Measurements from ENCODE around the gene BUB3. TPM values are rescaled to one million over a fixed set of nuclear protein-coding genes. Genes with fewer than 3 reads are reported as not detected.

The BUB3 gene
- polyA plus RNA-seq, 2 of the 4 experiments (the other 2 are of a cell fraction) = 216 to 229 TPM

DNA sequence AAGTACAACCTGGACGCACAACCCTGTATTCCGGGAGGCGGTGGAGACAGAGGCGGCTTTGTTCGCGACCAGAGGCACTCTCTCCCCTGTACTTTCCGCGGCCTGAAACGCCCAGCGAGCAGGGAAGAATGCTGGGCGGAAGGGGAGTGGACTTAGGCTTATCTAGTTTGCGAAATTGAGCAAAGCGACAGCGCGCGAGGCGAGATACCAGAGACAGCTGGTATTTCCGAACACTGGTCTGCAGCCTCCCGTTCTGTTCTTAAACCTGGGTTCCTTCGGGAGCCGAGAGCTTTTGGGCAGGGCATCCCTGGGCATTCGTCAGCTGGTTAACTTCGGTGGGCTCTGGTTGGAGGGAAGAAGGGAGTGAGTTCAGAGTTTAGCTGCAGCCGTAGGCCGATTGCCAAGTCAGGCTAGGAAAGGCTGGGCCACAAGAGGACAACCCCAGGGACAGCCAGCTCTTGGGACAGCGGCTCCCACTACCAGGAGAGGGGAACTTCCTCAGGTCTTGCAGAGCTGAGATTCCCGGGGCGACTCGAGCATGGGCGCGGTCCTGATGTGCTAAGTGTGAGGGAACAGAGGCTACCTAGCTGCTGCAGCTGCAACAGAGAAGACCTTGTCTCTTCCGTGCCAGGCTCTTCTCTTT is 14.6 kb upstream of the BUB3 start:
- WGBS (ENCODE audit: missing lambda C conversion rate) = 10% methylated on average over 32 of the region's 32 CpGs
- ChIA-PET POLR2A (interaction anchor here (0.6 to 1.9 kb wide), 3 partner anchors 14 to 241 kb away, joined by 3 to 6 read pairs (median 5); partner anchors contain the start of gene BUB3), CTCF (interaction anchor here (0.6 to 4.2 kb wide), 14 partner anchors 8 to 854 kb away, joined by 3 to 38 read pairs (median 4); partner anchors contain the start of genes BUB3 and PSTK)
- Histone ChIP-seq H3K4me2 (peak overlapping the region; percentile 93), H3K4me3 (peak overlapping the region; percentile 42), H3K4me1 (peaks cover 28% of the 10 kb centered on the region; the same call in 2 of the 3 replicates), H3K27ac (0 out of 6 replicates have a peak overlapping the region, but pooled peaks of 1 of the 2 experiments have one; percentile 6), H3K9me3 (no peaks in the 10 kb centered on the region)
- DNase-seq (ENCODE audit: low read depth in 1 of 2, low spot score in 1 of 2) = peak; percentile 22 to 49
- TF ChIP-seq CEBPB (IDR thresholded peaks at IDR 0.05) = peak in 1 of 2 experiments; percentile 7; a peak in 1 of 4 replicates
- TF ChIP-seq ZSCAN20 (CRISPR knock-in tag; IDR thresholded peaks at IDR 0.05) = no peak
- peak; percentile 35 to 60; a peak in 5 of 6 replicates for ATAC-seq
- FAIRE-seq = no peak

DNA sequence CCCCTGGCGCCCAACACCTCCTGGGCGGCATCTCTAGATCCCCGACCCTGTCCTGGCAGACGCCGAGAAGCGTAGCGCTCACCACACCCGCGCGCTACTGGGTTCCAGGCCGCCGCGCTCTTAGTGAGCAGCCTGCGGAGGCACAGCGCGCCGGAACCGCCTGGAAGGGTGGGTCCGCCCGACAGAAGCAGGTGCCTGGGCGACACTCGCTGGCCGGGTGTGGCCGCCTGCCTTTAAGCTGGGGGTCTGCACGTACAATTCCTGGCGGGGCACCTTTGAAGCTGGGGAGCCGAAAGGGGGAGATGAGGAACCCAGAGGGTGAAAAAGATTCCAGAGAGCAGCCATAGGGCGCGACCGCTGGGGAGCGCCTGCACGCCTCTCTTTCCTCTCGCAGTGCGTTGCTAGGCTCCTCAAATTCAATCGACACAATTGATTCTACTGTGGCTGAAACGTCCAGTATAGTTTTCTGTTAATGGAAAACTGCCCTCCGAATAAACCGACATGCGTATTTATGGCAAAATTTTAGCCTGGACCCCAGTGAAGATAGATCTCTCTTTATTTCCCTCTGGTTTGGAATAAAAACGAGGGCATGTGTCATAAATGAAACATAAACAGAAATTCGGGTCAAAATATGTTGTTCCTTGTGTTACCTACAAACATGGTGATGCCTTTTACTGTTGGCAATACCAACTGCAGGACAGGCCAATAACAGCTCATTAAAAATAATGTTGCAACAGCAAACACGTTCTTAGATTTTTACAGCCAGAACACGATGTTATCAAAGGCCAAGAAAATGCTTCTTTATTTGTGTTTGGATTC is 13.8 kb upstream of the BUB3 start:
- Histone ChIP-seq H3K27ac (0 out of 6 replicates have a peak overlapping the region, but pooled peaks of 1 of the 2 experiments have one; percentile 6), H3K4me1 (peaks cover 23% of the 10 kb centered on the region; the same call in 2 of the 3 replicates), H3K9me3 (no peaks in the 10 kb centered on the region), H3K4me3 (peak overlapping the region; percentile 42), H3K4me2 (peak overlapping the region; percentile 93)
- POLR2A ChIA-PET = interaction anchor here (1.4 to 1.9 kb wide), 2 partner anchors 14 to 240 kb away, joined by 3 to 6 read pairs; partner anchors contain the start of gene BUB3
- WGBS (ENCODE audit: missing lambda C conversion rate) = 7% methylated on average over 30 of the region's 43 CpGs
- peak; percentile 55 to 68 for ATAC-seq
- TF ChIP-seq HEYL (CRISPR knock-in tag; IDR thresholded peaks at IDR 0.05) (no peak), BHLHE40 (IDR thresholded peaks at IDR 0.05; ENCODE audit: low read depth, low read length) (no peak), SMC3 (IDR thresholded peaks at IDR 0.05) (peak; percentile 46; the same call in 1 of the 3 replicates), PHF8 (IDR thresholded peaks at IDR 0.05; ENCODE audit: borderline replicate concordance, low read depth) (no peak), RAD21 (conservative IDR thresholded peaks at IDR 0.05 in 1 of 2, IDR thresholded peaks at IDR 0.05 in 1 of 2) (peak; percentile 48 to 52), FOSB (CRISPR knock-in tag; IDR thresholded peaks at IDR 0.05) (no peak)
- TF ChIP-seq, protein P1, sequence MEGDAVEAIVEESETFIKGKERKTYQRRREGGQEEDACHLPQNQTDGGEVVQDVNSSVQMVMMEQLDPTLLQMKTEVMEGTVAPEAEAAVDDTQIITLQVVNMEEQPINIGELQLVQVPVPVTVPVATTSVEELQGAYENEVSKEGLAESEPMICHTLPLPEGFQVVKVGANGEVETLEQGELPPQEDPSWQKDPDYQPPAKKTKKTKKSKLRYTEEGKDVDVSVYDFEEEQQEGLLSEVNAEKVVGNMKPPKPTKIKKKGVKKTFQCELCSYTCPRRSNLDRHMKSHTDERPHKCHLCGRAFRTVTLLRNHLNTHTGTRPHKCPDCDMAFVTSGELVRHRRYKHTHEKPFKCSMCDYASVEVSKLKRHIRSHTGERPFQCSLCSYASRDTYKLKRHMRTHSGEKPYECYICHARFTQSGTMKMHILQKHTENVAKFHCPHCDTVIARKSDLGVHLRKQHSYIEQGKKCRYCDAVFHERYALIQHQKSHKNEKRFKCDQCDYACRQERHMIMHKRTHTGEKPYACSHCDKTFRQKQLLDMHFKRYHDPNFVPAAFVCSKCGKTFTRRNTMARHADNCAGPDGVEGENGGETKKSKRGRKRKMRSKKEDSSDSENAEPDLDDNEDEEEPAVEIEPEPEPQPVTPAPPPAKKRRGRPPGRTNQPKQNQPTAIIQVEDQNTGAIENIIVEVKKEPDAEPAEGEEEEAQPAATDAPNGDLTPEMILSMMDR (IDR thresholded peaks at IDR 0.05) = peak; percentile 51
- FAIRE-seq = no peak
- CTCF ChIA-PET = interaction anchor here (0.8 to 4.2 kb wide), 18 partner anchors 9 to 854 kb away, joined by 3 to 38 read pairs (median 4); partner anchors contain the start of genes BUB3 and PSTK
- peak in 1 of 2 experiments; percentile 38 for DNase-seq (ENCODE audit: low read depth in 1 of 2, low spot score in 1 of 2)

DNA sequence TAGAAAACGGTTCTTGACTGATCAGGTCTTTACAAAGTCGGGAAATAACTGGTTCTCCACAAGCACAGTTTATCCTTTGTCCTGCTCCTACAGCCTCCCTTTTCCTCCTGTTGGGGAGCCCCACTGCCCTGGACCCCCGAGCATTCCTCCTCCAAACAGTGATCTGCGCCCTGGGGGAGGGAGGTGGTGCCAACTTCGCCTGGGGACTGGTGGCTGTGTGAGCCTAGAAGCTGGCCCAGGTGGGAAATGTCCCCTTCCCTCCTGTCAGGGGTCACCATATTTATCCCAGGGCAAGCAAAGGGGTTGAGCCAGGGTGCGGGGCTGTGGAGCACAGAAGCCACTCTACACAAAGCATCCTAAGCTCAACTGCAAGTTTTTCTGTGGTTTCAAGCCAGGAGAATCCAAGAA is 13.2 kb upstream of the BUB3 start:
- ATAC-seq (no peak), FAIRE-seq (no peak), DNase-seq (ENCODE audit: low read depth in 1 of 2, low spot score in 1 of 2) (no peak)
- no peak overlapping the region for H3K4me2 ChIP-seq
- no peak overlapping the region for H3K4me3 ChIP-seq
- CTCF ChIA-PET = interaction anchor here (0.9 to 4.2 kb wide), 11 partner anchors 8 to 239 kb away, joined by 3 to 38 read pairs (median 5); partner anchors contain the start of gene BUB3
- 22% methylated on average over 6 of the region's 6 CpGs for WGBS (ENCODE audit: missing lambda C conversion rate)
- H3K9me3 ChIP-seq = no peaks in the 10 kb centered on the region
- TF ChIP-seq ESRRA (IDR thresholded peaks at IDR 0.05; ENCODE audit: borderline replicate concordance, low read length) (no peak), ZSCAN20 (CRISPR knock-in tag; IDR thresholded peaks at IDR 0.05) (no peak), TP53 (CRISPR knock-in tag; IDR thresholded peaks at IDR 0.05) (no peak)
- peaks cover 21% of the 10 kb centered on the region; the same call in 2 of the 3 replicates for H3K4me1 ChIP-seq
- POLR2A ChIA-PET = no interaction called here
- H3K27ac ChIP-seq = no peak overlapping the region
